Cardiac fibroblast (primary cell): ENCODE data around the gene USH2A.

Experiments
- DNase-seq, 2 donors: peaks; one replicate each; pipeline versions ENCODE4 v3.0.0 to v3.0.0-alpha.2; 2010; ENCODE audit warnings: low read depth in 2 of 2
- H3K4me3 ChIP-seq, 2 donors: replicated peaks in 1 of 2; 1 replicate in 1 of 2; 2 replicates in 1 of 2; pipeline ENCODE4 v1.5.1; 2011; ENCODE audit warnings: low read depth in 2 of 2, low read length in 2 of 2, mild to moderate bottlenecking in 2 of 2, moderate library complexity in 1 of 2
- TF ChIP-seq, protein P1 (sequence below): IDR thresholded peaks from one replicate; pipeline ENCODE4 v1.5.1; 2011; ENCODE audit warnings: low read depth, mild to moderate bottlenecking, low read length, inconsistent platforms

USH2A gene

DNA sequence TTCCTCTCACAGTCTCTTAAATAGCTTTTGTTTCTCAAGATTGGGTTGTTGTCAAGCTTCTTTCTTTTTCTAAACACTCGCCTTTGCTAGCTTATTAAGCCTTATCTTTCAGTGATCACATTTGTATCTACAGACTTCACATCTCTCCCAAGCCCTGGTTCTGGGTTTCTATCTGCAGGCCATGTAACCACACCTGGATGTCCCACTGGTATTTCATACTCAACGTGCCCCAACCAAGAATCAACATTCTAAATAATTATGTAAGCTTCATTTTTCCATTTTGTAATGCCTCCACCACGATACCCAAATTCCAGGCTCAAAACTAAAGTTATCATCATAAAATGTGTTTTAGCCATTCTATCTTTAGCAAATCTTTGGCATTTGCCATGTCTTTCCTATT is 372.2 kb downstream of the USH2A start:
- H3K4me3 ChIP-seq: no peak overlapping the region
- TF ChIP-seq, protein P1, sequence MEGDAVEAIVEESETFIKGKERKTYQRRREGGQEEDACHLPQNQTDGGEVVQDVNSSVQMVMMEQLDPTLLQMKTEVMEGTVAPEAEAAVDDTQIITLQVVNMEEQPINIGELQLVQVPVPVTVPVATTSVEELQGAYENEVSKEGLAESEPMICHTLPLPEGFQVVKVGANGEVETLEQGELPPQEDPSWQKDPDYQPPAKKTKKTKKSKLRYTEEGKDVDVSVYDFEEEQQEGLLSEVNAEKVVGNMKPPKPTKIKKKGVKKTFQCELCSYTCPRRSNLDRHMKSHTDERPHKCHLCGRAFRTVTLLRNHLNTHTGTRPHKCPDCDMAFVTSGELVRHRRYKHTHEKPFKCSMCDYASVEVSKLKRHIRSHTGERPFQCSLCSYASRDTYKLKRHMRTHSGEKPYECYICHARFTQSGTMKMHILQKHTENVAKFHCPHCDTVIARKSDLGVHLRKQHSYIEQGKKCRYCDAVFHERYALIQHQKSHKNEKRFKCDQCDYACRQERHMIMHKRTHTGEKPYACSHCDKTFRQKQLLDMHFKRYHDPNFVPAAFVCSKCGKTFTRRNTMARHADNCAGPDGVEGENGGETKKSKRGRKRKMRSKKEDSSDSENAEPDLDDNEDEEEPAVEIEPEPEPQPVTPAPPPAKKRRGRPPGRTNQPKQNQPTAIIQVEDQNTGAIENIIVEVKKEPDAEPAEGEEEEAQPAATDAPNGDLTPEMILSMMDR: no peak

DNA sequence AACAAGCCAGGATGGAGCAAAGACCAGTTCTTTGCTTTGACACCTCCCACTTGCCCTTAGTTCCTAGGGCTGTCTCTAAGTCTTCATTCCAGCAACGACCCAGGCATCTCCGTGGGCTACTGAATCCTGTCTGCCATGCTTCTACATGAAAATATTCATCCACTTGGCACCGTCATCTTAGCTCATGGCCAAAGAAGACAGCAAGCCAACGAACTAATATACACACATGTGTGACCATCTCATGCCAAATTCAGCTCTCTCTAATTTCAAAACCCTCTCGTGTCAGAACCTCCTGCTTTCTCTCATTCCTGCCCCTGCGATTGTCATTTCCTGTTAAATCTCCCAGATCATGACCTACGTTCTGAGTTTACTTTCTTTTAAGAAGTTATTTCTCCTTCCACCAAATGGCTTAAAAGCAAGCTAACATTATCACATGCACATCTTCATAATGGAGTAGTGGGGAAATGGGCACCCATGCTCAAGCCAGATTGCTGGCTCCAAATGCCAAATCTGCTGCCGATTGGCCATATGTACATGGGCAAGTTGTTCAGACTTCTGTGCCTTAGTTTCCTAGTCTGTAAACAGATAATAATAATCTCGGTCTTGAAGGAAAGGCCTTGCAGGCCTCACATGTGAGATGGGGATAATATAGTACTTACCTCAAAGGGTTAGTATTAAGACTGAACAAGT is 373.4 kb downstream of the USH2A start:
- H3K4me3 ChIP-seq: no peak overlapping the region
- no peak for DNase-seq
- TF ChIP-seq, protein P1: no peak

More for the DNA sequence above, 372.2 kb downstream of the USH2A start:
- no peak for DNase-seq

DNA sequence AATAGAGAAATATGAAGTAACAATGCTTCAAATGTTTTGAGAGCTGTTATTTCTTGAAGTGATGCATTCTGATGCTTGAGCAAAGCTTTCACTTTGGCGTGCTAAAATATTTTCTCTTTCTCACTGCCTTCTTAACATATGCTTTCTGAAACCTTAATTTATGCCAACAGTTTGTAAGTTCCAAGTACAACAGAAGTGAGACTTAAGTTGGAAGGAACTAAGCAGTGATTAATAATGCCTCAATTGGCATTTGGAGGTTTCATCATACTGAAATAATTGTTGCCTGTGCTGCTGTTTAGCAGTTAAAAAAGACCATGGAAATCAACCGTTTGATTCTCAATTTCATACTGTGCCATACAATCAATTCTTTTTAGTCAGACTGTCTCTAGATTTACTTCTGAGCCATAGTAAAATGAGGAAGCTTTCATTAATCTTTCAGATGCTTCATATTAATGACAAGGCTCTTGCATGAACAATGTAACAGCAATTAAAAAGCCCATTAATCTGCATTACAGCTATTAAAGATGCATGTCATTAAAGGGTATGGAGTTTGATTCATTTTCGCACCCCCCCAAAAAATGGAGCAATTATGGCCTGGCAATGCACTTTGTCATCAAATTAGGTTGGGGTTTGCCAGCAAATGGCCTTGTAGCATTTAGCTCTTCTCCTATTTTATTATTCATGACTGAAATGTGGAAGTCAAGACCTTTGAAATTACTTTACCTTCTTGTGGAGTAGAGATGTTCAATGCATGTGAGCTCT is 375.3 kb downstream of the USH2A start:
- no peak overlapping the region for H3K4me3 ChIP-seq

DNA sequence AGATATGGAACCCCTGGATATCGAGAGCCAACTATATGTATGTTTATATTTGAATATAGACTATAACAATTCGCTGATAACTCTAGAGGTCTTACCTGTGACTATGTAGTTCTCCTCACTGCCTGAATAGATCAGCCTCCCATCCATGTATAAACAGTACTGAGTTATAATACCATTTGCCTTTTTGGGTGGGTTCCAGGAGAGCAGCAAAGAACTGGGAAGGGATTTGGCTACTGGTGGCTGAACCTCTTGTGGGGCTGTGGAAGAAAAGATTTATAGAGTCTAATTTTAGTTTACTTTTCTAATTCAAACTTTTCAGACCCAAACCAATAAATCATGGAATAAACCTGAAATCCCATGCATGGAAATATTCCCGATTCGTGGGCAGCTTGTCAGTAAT is 376.9 kb downstream of the USH2A start:
- no peak for DNase-seq
- TF ChIP-seq, protein P1: no peak

More for the DNA sequence above, 375.3 kb downstream of the USH2A start:
- DNase-seq: no peak
- TF ChIP-seq, protein P1: no peak

DNA sequence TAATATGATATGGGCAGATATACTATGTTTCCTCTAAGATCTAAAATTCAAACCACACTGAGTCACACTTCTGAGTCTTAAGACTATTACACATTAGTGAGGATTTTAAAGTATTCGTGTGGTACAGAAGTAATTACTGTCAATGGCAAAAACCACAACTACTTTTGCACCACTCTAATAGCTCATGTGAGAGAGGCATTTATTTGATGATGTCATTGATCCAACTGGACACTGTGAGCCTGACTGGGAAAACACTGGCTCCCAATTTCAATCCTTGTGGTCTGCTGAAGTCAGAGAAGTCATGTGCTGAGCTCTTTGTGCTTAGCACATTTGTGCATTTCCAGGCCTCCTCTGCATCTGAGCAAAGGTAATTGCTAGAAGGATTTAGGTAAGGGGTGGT is 377.8 kb downstream of the USH2A start:
- peak; percentile 3 to 58 for DNase-seq
- TF ChIP-seq, protein P1: no peak
- H3K4me3 ChIP-seq: no peak overlapping the region

More for the DNA sequence above, 376.9 kb downstream of the USH2A start:
- H3K4me3 ChIP-seq: no peak overlapping the region

DNA sequence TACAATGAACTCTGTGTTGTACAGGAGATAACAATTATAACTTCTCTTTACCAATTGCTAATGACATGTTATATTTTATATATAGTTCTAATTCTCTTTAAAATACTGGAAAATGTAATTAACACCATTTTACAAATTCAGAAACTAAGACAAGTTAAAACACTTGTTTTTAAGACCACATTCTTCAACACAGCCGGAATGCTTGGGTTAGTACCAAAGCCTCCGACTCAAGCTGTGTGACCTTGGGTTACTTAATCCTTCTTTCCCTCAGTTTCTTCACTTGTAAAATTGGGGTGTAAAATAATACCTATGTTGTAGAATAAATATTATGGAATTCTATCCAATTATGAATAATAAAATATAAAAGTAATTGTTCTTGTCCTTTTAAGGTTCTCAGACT is 378.7 kb downstream of the USH2A start:
- H3K4me3 ChIP-seq: no peak overlapping the region
- TF ChIP-seq, protein P1: no peak
- no peak for DNase-seq
